ENCODE measurements around the gene C1orf52.

C1orf52 gene

GRCh38 chr1:85295006-85295431 is 35.6 kb upstream of the C1orf52 start:
- H3K4me2 ChIP-seq (ENCODE audit: low read length) = no peak overlapping the region
- H3K4me1 ChIP-seq (ENCODE audit: control insufficient read depth, insufficient read depth, low read length) = peaks cover 51% of the 10 kb centered on the region
- no peaks in the 10 kb centered on the region for H3K27me3 ChIP-seq (ENCODE audit: control insufficient read depth, insufficient read depth, low read length)
- H3K4me3 ChIP-seq (ENCODE audit: low read length) = no peak overlapping the region
- no peaks in the 10 kb centered on the region for H3K36me3 ChIP-seq (ENCODE audit: insufficient read depth, low read length)
- H3K9me3 ChIP-seq (replicated peaks; ENCODE audit: low read length) = no peaks in the 10 kb centered on the region
- no peak overlapping the region for H3K9ac ChIP-seq (ENCODE audit: low read depth, low read length)

- peaks cover 37% of the 10 kb centered on the region for H3K4me1 ChIP-seq (ENCODE audit: control insufficient read depth, insufficient read depth, low read length)
- H3K9me3 ChIP-seq (replicated peaks; ENCODE audit: low read length) = no peaks in the 10 kb centered on the region
- no peak overlapping the region for H3K4me2 ChIP-seq (ENCODE audit: low read length)
- H3K27me3 ChIP-seq (ENCODE audit: control insufficient read depth, insufficient read depth, low read length) = no peaks in the 10 kb centered on the region
- H3K9ac ChIP-seq (ENCODE audit: low read depth, low read length) = no peak overlapping the region
- H3K4me3 ChIP-seq (ENCODE audit: low read length) = no peak overlapping the region
- no peaks in the 10 kb centered on the region for H3K36me3 ChIP-seq (ENCODE audit: insufficient read depth, low read length)
Measured at GRCh38 chr1:85290826-85291225, 31.4 kb upstream of the C1orf52 start.

- Histone ChIP-seq H3K27me3 (ENCODE audit: control insufficient read depth, insufficient read depth, low read length) (no peaks in the 10 kb centered on the region), H3K4me3 (ENCODE audit: low read length) (no peak overlapping the region), H3K4me2 (ENCODE audit: low read length) (peak overlapping the region; percentile 4), H3K9me3 (replicated peaks; ENCODE audit: low read length) (no peaks in the 10 kb centered on the region), H3K9ac (ENCODE audit: low read depth, low read length) (no peak overlapping the region), H3K4me1 (ENCODE audit: control insufficient read depth, insufficient read depth, low read length) (peaks cover 31% of the 10 kb centered on the region), H3K36me3 (ENCODE audit: insufficient read depth, low read length) (no peaks in the 10 kb centered on the region)
Measured at GRCh38 chr1:85289848-85290335, 30.4 kb upstream of the C1orf52 start.

DNA sequence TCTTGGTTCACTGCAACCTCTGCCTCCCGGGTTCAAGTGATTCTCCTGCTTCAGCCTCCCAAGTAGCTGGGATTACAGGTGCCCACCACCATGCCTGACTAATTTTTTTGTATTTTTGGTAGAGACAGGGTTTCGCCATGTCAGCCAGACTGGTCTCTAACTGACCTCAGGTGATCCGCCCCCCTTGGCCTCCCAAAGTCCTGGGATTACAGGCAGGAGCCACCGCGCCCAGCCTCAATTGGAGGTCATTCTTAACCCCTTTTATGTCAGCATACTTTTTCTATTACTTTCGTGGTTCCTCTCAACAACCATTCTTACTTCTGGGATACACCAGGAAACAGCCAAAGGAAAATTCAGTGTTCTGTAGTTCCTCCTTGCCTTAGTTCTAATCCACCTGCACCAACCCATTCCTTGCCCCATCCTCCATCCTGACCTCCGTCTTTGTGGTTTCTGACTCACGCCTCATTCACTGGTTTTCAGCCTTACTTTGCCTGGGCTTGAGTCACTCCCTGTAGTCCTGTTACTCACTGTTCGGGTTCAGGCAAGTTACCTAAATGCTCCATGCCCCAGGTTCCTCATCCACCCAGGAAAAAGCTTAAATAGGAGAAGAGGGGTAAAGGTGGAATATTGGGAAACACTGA is 29.9 kb upstream of the C1orf52 start:
- Histone ChIP-seq H3K4me3 (ENCODE audit: low read length) (no peak overlapping the region), H3K4me2 (ENCODE audit: low read length) (peak overlapping the region; percentile 4), H3K9ac (ENCODE audit: low read depth, low read length) (no peak overlapping the region), H3K4me1 (ENCODE audit: control insufficient read depth, insufficient read depth, low read length) (peaks cover 30% of the 10 kb centered on the region), H3K27me3 (ENCODE audit: control insufficient read depth, insufficient read depth, low read length) (no peaks in the 10 kb centered on the region), H3K36me3 (ENCODE audit: insufficient read depth, low read length) (no peaks in the 10 kb centered on the region), H3K9me3 (replicated peaks; ENCODE audit: low read length) (no peaks in the 10 kb centered on the region)

GRCh38 chr1:85284202-85284601 is 24.7 kb upstream of the C1orf52 start:
- H3K27me3 ChIP-seq (ENCODE audit: control insufficient read depth, insufficient read depth, low read length) = no peaks in the 10 kb centered on the region
- H3K4me1 ChIP-seq (ENCODE audit: control insufficient read depth, insufficient read depth, low read length) = peaks cover 8% of the 10 kb centered on the region
- no peaks in the 10 kb centered on the region for H3K9me3 ChIP-seq (replicated peaks; ENCODE audit: low read length)
- H3K9ac ChIP-seq (ENCODE audit: low read depth, low read length) = no peak overlapping the region
- H3K4me3 ChIP-seq (ENCODE audit: low read length) = no peak overlapping the region
- no peak overlapping the region for H3K4me2 ChIP-seq (ENCODE audit: low read length)
- H3K36me3 ChIP-seq (ENCODE audit: insufficient read depth, low read length) = no peaks in the 10 kb centered on the region

DNA sequence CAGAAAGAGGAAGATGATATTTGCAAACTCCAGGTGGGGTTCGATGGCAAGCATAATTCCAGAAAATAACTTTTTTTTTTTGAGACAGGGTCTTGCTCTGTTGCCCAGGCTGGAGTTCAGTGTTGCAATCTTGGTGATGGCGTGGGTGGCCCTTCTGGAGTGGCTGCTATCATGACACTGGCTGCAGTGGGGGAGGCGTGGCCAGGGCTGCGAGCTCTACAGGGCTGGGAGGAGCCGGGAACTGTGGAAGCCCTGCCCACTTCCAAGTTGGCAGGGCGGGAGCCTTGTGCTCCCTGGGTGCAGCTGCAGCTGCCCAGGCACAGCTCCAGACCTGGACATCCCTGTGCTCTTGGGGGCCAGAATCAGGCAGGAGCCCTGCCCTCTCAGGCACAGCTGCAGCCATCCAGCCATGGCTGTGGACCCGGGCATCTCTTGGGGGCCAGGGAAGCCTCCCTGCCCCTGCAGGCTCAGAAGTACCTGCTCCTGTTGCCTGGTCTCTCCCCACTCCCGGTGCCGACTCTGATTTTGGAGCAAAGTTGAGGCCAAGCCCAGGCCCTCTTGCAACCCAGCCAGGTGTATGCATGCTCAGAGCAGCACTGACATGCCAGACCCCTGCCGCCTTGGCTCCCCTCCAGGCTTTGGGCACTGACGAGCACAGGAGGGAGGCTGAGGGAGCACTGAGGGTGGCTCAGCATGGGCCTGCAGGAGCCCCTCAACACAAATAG is 24.2 kb upstream of the C1orf52 start:
- Histone ChIP-seq H3K27me3 (ENCODE audit: control insufficient read depth, insufficient read depth, low read length) (no peaks in the 10 kb centered on the region), H3K4me2 (ENCODE audit: low read length) (no peak overlapping the region), H3K36me3 (ENCODE audit: insufficient read depth, low read length) (no peaks in the 10 kb centered on the region), H3K4me3 (ENCODE audit: low read length) (no peak overlapping the region), H3K9ac (ENCODE audit: low read depth, low read length) (no peak overlapping the region), H3K9me3 (replicated peaks; ENCODE audit: low read length) (no peaks in the 10 kb centered on the region), H3K4me1 (ENCODE audit: control insufficient read depth, insufficient read depth, low read length) (peaks cover 10% of the 10 kb centered on the region)

- no peaks in the 10 kb centered on the region for H3K9me3 ChIP-seq (replicated peaks; ENCODE audit: low read length)
- no peaks in the 10 kb centered on the region for H3K36me3 ChIP-seq (ENCODE audit: insufficient read depth, low read length)
- no peaks in the 10 kb centered on the region for H3K27me3 ChIP-seq (ENCODE audit: control insufficient read depth, insufficient read depth, low read length)
- H3K4me2 ChIP-seq (ENCODE audit: low read length) = no peak overlapping the region
- H3K9ac ChIP-seq (ENCODE audit: low read depth, low read length) = no peak overlapping the region
- H3K4me1 ChIP-seq (ENCODE audit: control insufficient read depth, insufficient read depth, low read length) = peaks cover 12% of the 10 kb centered on the region
- H3K4me3 ChIP-seq (ENCODE audit: low read length) = no peak overlapping the region
Measured at GRCh38 chr1:85282424-85282823, 23.0 kb upstream of the C1orf52 start.

- no peaks in the 10 kb centered on the region for H3K9me3 ChIP-seq (replicated peaks; ENCODE audit: low read length)
- no peak overlapping the region for H3K4me2 ChIP-seq (ENCODE audit: low read length)
- no peak overlapping the region for H3K4me3 ChIP-seq (ENCODE audit: low read length)
- no peaks in the 10 kb centered on the region for H3K27me3 ChIP-seq (ENCODE audit: control insufficient read depth, insufficient read depth, low read length)
- no peaks in the 10 kb centered on the region for H3K36me3 ChIP-seq (ENCODE audit: insufficient read depth, low read length)
- no peak overlapping the region for H3K9ac ChIP-seq (ENCODE audit: low read depth, low read length)
- peaks cover 17% of the 10 kb centered on the region for H3K4me1 ChIP-seq (ENCODE audit: control insufficient read depth, insufficient read depth, low read length)
Measured at GRCh38 chr1:85280636-85281035, 21.2 kb upstream of the C1orf52 start.

DNA sequence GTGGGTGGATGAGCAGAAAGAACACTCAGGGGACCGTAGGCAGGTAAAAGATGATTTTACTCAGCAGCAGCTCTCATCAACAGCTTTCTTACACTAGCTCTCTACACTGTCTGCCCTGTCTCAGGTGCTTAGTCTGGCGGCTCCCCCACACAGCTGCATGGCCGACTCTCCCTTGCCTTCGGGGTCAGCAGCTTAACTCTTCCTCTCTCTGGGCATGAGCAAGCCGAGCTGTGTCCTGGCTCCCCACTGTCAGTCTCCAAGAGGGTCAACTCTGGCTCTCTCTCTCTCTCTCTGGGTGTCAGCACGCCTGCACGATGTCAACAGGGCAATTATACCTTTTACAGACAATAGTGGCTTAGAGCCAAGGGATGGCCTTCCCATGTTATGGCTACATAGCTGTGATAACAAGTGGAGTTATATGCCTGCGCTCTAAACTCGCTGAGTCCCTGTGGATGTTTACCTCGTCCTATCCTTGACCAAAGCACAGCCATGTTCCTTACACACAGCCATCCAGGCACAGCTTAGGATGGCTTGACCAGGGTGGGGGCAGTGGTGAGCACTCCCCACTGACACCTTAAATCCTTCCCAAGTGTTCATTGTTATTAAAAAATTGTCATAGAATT is 20.1 kb upstream of the C1orf52 start:
- no peaks in the 10 kb centered on the region for H3K27me3 ChIP-seq (ENCODE audit: control insufficient read depth, insufficient read depth, low read length)
- no peaks in the 10 kb centered on the region for H3K9me3 ChIP-seq (replicated peaks; ENCODE audit: low read length)
- H3K4me3 ChIP-seq (ENCODE audit: low read length) = peak overlapping the region; percentile 57
- peaks cover 22% of the 10 kb centered on the region for H3K4me1 ChIP-seq (ENCODE audit: control insufficient read depth, insufficient read depth, low read length)
- no peaks in the 10 kb centered on the region for H3K36me3 ChIP-seq (ENCODE audit: insufficient read depth, low read length)
- H3K9ac ChIP-seq (ENCODE audit: low read depth, low read length) = peak overlapping the region; percentile 63
- H3K4me2 ChIP-seq (ENCODE audit: low read length) = peak overlapping the region; percentile 83

- Histone ChIP-seq H3K9me3 (replicated peaks; ENCODE audit: low read length) (no peaks in the 10 kb centered on the region), H3K27me3 (ENCODE audit: control insufficient read depth, insufficient read depth, low read length) (no peaks in the 10 kb centered on the region), H3K4me2 (ENCODE audit: low read length) (peak overlapping the region; percentile 83), H3K36me3 (ENCODE audit: insufficient read depth, low read length) (no peaks in the 10 kb centered on the region), H3K4me3 (ENCODE audit: low read length) (peak overlapping the region; percentile 57), H3K4me1 (ENCODE audit: control insufficient read depth, insufficient read depth, low read length) (peaks cover 29% of the 10 kb centered on the region), H3K9ac (ENCODE audit: low read depth, low read length) (peak overlapping the region; percentile 63)
Measured at GRCh38 chr1:85278853-85279314, 19.4 kb upstream of the C1orf52 start.

DNA sequence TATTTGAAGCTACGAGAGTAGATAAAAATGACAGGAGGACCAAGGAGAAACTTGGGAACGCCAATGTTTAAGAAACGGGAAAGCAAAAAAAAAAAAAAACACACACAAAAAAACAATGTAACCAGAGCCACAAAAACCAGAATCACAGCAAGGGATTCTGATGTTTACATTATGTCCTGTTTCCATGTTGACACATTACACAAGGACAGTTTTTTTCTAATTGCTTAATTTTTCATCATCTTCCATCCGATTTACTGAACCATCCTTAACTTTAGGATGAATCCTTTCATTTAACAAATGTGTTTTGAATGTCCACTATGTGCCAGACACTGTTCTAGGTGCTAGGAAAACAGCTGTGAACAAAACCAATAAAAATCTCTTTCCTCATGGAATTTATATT is 18.3 kb upstream of the C1orf52 start:
- Histone ChIP-seq H3K4me1 (ENCODE audit: control insufficient read depth, insufficient read depth, low read length) (peaks cover 33% of the 10 kb centered on the region), H3K27me3 (ENCODE audit: control insufficient read depth, insufficient read depth, low read length) (no peaks in the 10 kb centered on the region), H3K4me3 (ENCODE audit: low read length) (no peak overlapping the region), H3K36me3 (ENCODE audit: insufficient read depth, low read length) (peaks cover 4% of the 10 kb centered on the region), H3K9ac (ENCODE audit: low read depth, low read length) (no peak overlapping the region), H3K4me2 (ENCODE audit: low read length) (no peak overlapping the region), H3K9me3 (replicated peaks; ENCODE audit: low read length) (no peaks in the 10 kb centered on the region)

All from skeletal muscle satellite cell (primary cell).